CD4-positive, alpha-beta T cell treated with Interleukin-21 for 1 hour (primary cell): ENCODE measurements around the gene NDUFV1.
A peak's percentile ranks its signal among the peaks of the same experiment; 100 is the strongest.

Source experiments
- DNase-seq: peaks from one replicate; pipeline ENCODE4 v3.0.0-alpha.2; 2020

Gene NDUFV1

GRCh38 chr11:67641338-67642172 is 34.8 kb downstream of the NDUFV1 start:
- no peak for DNase-seq

GRCh38 chr11:67642173-67643120 is 35.7 kb downstream of the NDUFV1 start:
- no peak for DNase-seq

GRCh38 chr11:67644042-67644441 is 37.3 kb downstream of the NDUFV1 start:
- DNase-seq, result no peak

GRCh38 chr11:67644472-67645418 is 38.0 kb downstream of the NDUFV1 start:
- no peak for DNase-seq

GRCh38 chr11:67645521-67646461 is 39.1 kb downstream of the NDUFV1 start:
- DNase-seq, result no peak

- peak; percentile 56 for DNase-seq
Measured at GRCh38 chr11:67646535-67647336, 40.0 kb downstream of the NDUFV1 start.

GRCh38 chr11:67647471-67647870 is 40.7 kb downstream of the NDUFV1 start:
- no peak for DNase-seq

GRCh38 chr11:67648140-67648795 is 41.5 kb downstream of the NDUFV1 start:
- DNase-seq, result peak; percentile 57

- DNase-seq, result no peak
Measured at GRCh38 chr11:67648796-67649613, 42.3 kb downstream of the NDUFV1 start.

- no peak for DNase-seq
Measured at GRCh38 chr11:67649634-67650510, 43.1 kb downstream of the NDUFV1 start.

GRCh38 chr11:67651976-67652781 is 45.4 kb downstream of the NDUFV1 start:
- DNase-seq, result no peak

- DNase-seq, result no peak
Measured at GRCh38 chr11:67652965-67653845, 46.5 kb downstream of the NDUFV1 start.

- no peak for DNase-seq
Measured at GRCh38 chr11:67654225-67654624, 47.5 kb downstream of the NDUFV1 start.

- no peak for DNase-seq
Measured at GRCh38 chr11:67656278-67656922, 49.7 kb downstream of the NDUFV1 start.

- no peak for DNase-seq
Measured at GRCh38 chr11:67657300-67657699, 50.6 kb downstream of the NDUFV1 start.
